SK-N-SH (cell line): ENCODE measurements around the gene SPATA13. TPM values are rescaled to one million over a fixed set of nuclear protein-coding genes. Genes with fewer than 3 reads are reported as not detected.

ENCODE experiments used
- CTCF ChIA-PET: fragments of 300-600, 350-600 bp; formaldehyde crosslinking; extraction: SDS; loops from one replicate; lab custom pipeline; 2021; lab: Yijun Ruan, JAX
- POLR2A ChIA-PET: fragments of 350-600 bp; sonication (Branson Sonifier 250); formaldehyde crosslinking; extraction: SDS; loops from one replicate; lab custom pipeline; 2020; ENCODE audit warnings: antibody characterized with exemption, inconsistent platforms; lab: Yijun Ruan, JAX
- DNase-seq: peaks from one replicate; pipeline ENCODE4 v3.0.0; 2012
- H2AFZ ChIP-seq: fragments of 200-600 bp; sonication (generic); 2 replicates; pipeline ENCODE4 v1.8.1; 2016; ENCODE audit warnings: antibody characterized with exemption, mild to moderate bottlenecking, low read depth
- H3F3A ChIP-seq: fragments of 200-600 bp; sonication (generic); replicated peaks from 2 replicates; pipeline ENCODE3; 2016; ENCODE audit warnings: antibody characterized with exemption, mild to moderate bottlenecking; ENCODE audit not compliant: insufficient read depth
- H3K27ac ChIP-seq, 2 experiments: fragments of 200-500 bp in 1 of 2; fragments of 200-600 bp in 1 of 2; sonication (Bioruptor generic) in 1 of 2; sonication (generic), shearing (Covaris generic) in 1 of 2; 2 replicates each; pipeline versions ENCODE4 v1.5.1 to v1.6.1; 2014 to 2016; ENCODE audit warnings: low read depth in 2 of 2, inconsistent platforms in 1 of 2, low read length in 1 of 2, mild to moderate bottlenecking in 1 of 2, mixed read lengths in 1 of 2
- H3K27me3 ChIP-seq: fragments of 200-600 bp; sonication (generic), shearing (Covaris generic); 2 replicates; pipeline ENCODE4 v1.6.1; 2016; ENCODE audit warnings: mixed run types; ENCODE audit not compliant: insufficient read depth
- H3K36me3 ChIP-seq, 2 experiments: fragments of 200-500 bp in 1 of 2; fragments of 200-600 bp in 1 of 2; sonication (Bioruptor generic) in 1 of 2; sonication (generic) in 1 of 2; replicated peaks in 1 of 2; 2 replicates each; pipeline versions ENCODE3 to v1.5.1; 2014 to 2016; ENCODE audit warnings: low read length in 1 of 2, mild to moderate bottlenecking in 1 of 2; ENCODE audit not compliant: insufficient read depth in 2 of 2, control insufficient read depth in 1 of 2
- H3K4me1 ChIP-seq, 2 experiments: fragments of 200-500 bp in 1 of 2; fragments of 200-600 bp in 1 of 2; sonication (Bioruptor generic) in 1 of 2; sonication (generic), shearing (Covaris generic) in 1 of 2; 2 replicates each; pipeline versions ENCODE4 v1.5.1 to v1.6.1; 2014 to 2016; ENCODE audit warnings: low read depth in 1 of 2, low read length in 1 of 2, mixed run types in 1 of 2; ENCODE audit not compliant: insufficient read depth in 2 of 2, control insufficient read depth in 1 of 2
- H3K4me2 ChIP-seq: fragments of 200-600 bp; sonication (generic), shearing (Covaris generic); 2 replicates; pipeline ENCODE4 v1.6.1; 2017; ENCODE audit warnings: mixed run types
- H3K4me3 ChIP-seq, 2 experiments: fragments of 200-500 bp in 1 of 2; fragments of 200-600 bp in 1 of 2; sonication (Bioruptor generic) in 1 of 2; sonication (generic), shearing (Covaris generic) in 1 of 2; 2 replicates each; pipeline versions ENCODE4 v1.5.1 to v1.8.1; 2014 to 2016; ENCODE audit warnings: low read depth in 2 of 2, inconsistent platforms in 1 of 2, low read length in 1 of 2, mild to moderate bottlenecking in 1 of 2, mixed read lengths in 1 of 2, moderate library complexity in 1 of 2
- H3K79me2 ChIP-seq: fragments of 200-600 bp; sonication (generic); 2 replicates; pipeline ENCODE4 v1.8.1; 2017; ENCODE audit warnings: mild to moderate bottlenecking; ENCODE audit not compliant: insufficient read depth
- H3K9ac ChIP-seq: fragments of 200-600 bp; sonication (generic); 2 replicates; pipeline ENCODE4 v1.6.1; 2017; ENCODE audit warnings: mixed run types
- H3K9me2 ChIP-seq: fragments of 200-600 bp; sonication (generic); 2 replicates; pipeline ENCODE4 v1.6.1; 2017; ENCODE audit warnings: mixed run types
- H3K9me3 ChIP-seq: fragments of 200-600 bp; sonication (generic); 2 replicates; pipeline ENCODE4 v1.6.1; 2017; ENCODE audit warnings: mixed run types, mild to moderate bottlenecking, moderate library complexity
- H4K20me1 ChIP-seq: fragments of 200-600 bp; sonication (generic); 2 replicates; pipeline ENCODE4 v1.6.1; 2017; ENCODE audit warnings: mild to moderate bottlenecking, mixed run types; ENCODE audit not compliant: insufficient read depth
- EP300 ChIP-seq, 2 experiments: IDR thresholded peaks; 2 replicates each; pipeline versions ENCODE4 v1.4.0 to v1.6.1; 2012; ENCODE audit warnings: borderline replicate concordance in 1 of 2, low read depth in 1 of 2, low read length in 1 of 2
- FOSL2 ChIP-seq: IDR thresholded peaks from 2 replicates; pipeline ENCODE4 v1.4.0; 2012; ENCODE audit warnings: low read depth, mild to moderate bottlenecking, moderate library complexity, borderline replicate concordance
- FOXM1 ChIP-seq: IDR thresholded peaks from 2 replicates; pipeline ENCODE4 v1.4.0; 2012; ENCODE audit warnings: low read depth, mild to moderate bottlenecking
- GABPA ChIP-seq: IDR thresholded peaks from 2 replicates; pipeline ENCODE4 v1.4.0; 2012; ENCODE audit warnings: low read depth, mild to moderate bottlenecking
- GATA2 ChIP-seq: sonication (generic); formaldehyde crosslinking; IDR thresholded peaks from 2 replicates; pipeline ENCODE4 v1.5.0; 2020; ENCODE audit warnings: mild to moderate bottlenecking, missing genetic modification reagents
- RCOR1 ChIP-seq: fragments of 150-350 bp; IDR thresholded peaks from 2 replicates; pipeline ENCODE4 v1.6.1; 2017; ENCODE audit warnings: antibody characterized with exemption, low read length
- RFX5 ChIP-seq: IDR thresholded peaks from 2 replicates; pipeline ENCODE4 v1.6.1; 2012; ENCODE audit warnings: mild to moderate bottlenecking, improper control_type of control experiment, low read length
- SIN3A ChIP-seq: IDR thresholded peaks from 2 replicates; pipeline ENCODE4 v1.6.1; 2012; ENCODE audit warnings: low read depth, mild to moderate bottlenecking, low read length, moderate library complexity, borderline replicate concordance
- TCF12 ChIP-seq: IDR thresholded peaks from 2 replicates; pipeline ENCODE4 v1.4.0; 2012
- USF1 ChIP-seq: IDR thresholded peaks from 2 replicates; pipeline ENCODE4 v1.4.0; 2012; ENCODE audit warnings: low read depth, borderline replicate concordance
- WGBS: methylation state at CpG from one replicate; pipeline ENCODE4 v1.1.6; 2017; ENCODE audit warnings: low lambda C conversion rate; 5-methylcytosine and 5-hydroxymethylcytosine counted together
- polyA plus RNA-seq, 3 experiments: library from polyadenylated mRNA; depleted of rRNA; stranded (reverse); fragments of >200 nt; gene quantifications; 2 replicates each; pipeline ENCODE4 v1.2.3, GENCODE V29; 2012
- TF ChIP-seq, protein P1 (sequence below): IDR thresholded peaks from 2 replicates; pipeline ENCODE4 v1.6.1; 2012; ENCODE audit warnings: mild to moderate bottlenecking, low read depth, low read length, moderate library complexity
- TF ChIP-seq, protein P2 (sequence below): IDR thresholded peaks from 2 replicates; pipeline ENCODE4; 2012

SPATA13 gene
- polyA plus RNA-seq, 1 of the 3 experiments (the other 2 are of a cell fraction) = 4.3 TPM

DNA sequence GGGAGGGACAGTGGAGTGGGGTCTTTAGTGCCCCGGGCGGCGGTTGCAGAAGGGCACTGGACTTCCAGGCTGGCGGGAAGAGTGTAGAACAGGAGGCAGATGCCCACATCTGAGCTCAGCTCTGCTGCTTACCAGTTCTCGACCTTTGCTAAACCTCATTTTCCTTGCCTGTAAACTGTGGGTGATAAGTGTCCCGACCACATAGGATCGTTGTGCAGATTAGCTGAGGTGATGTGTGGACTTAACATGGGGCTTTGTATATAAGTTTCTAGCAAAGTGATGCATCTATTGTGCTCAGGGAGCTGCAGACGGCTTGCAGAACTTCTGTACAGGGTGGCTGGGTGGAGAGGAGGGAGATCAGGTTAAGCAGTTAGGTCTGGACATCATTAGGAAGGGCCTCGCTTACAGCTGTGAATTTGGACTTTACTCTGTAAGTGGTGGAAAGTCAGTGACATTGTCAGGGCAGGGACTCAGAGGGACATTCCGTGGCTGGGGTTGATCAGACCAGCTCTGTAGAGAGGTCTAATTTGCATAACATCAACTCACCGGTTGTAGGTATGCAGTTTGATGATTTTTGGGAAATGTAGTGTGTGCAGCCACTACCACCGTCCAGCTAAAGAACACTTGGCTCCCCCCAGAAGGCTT lies 70.0 kb downstream of the SPATA13 start:
- Histone ChIP-seq H3K9ac (no peak overlapping the region), H3K4me3 (no peak overlapping the region), H3K9me2 (no peaks in the 10 kb centered on the region), H3K79me2 (no peaks in the 10 kb centered on the region), H3K36me3 (no peaks in the 10 kb centered on the region), H3K4me1 (peaks cover 0 to 5% of the 10 kb centered on the region in 2 experiments; a peak in 2 of 4 replicates), H2AFZ (no peak overlapping the region), H3K4me2 (no peak overlapping the region), H3K9me3 (no peaks in the 10 kb centered on the region), H3K27ac (no peak overlapping the region), H3F3A (peaks cover 14% of the 10 kb centered on the region), H3K27me3 (no peaks in the 10 kb centered on the region), H4K20me1 (no peaks in the 10 kb centered on the region)
- ChIA-PET CTCF (interaction anchor here (0.8 to 5.0 kb wide), 10 partner anchors 11 to 309 kb away, joined by 3 to 19 read pairs (median 4); no protein-coding TSS in a partner anchor), POLR2A (no interaction called here)
- 92% methylated on average over 11 of the region's 12 CpGs for WGBS
- DNase-seq = no peak
- no peak for TF ChIP-seq GABPA
- TF ChIP-seq, protein P1, sequence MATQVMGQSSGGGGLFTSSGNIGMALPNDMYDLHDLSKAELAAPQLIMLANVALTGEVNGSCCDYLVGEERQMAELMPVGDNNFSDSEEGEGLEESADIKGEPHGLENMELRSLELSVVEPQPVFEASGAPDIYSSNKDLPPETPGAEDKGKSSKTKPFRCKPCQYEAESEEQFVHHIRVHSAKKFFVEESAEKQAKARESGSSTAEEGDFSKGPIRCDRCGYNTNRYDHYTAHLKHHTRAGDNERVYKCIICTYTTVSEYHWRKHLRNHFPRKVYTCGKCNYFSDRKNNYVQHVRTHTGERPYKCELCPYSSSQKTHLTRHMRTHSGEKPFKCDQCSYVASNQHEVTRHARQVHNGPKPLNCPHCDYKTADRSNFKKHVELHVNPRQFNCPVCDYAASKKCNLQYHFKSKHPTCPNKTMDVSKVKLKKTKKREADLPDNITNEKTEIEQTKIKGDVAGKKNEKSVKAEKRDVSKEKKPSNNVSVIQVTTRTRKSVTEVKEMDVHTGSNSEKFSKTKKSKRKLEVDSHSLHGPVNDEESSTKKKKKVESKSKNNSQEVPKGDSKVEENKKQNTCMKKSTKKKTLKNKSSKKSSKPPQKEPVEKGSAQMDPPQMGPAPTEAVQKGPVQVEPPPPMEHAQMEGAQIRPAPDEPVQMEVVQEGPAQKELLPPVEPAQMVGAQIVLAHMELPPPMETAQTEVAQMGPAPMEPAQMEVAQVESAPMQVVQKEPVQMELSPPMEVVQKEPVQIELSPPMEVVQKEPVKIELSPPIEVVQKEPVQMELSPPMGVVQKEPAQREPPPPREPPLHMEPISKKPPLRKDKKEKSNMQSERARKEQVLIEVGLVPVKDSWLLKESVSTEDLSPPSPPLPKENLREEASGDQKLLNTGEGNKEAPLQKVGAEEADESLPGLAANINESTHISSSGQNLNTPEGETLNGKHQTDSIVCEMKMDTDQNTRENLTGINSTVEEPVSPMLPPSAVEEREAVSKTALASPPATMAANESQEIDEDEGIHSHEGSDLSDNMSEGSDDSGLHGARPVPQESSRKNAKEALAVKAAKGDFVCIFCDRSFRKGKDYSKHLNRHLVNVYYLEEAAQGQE = no peak
- TF ChIP-seq RFX5 = no peak
- no peak for TF ChIP-seq GATA2 (CRISPR knock-in tag)
- TF ChIP-seq EP300 (IDR thresholded peaks at IDR 0.05; ENCODE audit: borderline replicate concordance in 1 of 2, low read depth in 1 of 2, low read length in 1 of 2) = no peak
- TF ChIP-seq FOSL2 = no peak
- TF ChIP-seq USF1 = no peak
- no peak for TF ChIP-seq TCF12
- TF ChIP-seq FOXM1 = no peak
- no peak for TF ChIP-seq RCOR1
- TF ChIP-seq, protein P2, sequence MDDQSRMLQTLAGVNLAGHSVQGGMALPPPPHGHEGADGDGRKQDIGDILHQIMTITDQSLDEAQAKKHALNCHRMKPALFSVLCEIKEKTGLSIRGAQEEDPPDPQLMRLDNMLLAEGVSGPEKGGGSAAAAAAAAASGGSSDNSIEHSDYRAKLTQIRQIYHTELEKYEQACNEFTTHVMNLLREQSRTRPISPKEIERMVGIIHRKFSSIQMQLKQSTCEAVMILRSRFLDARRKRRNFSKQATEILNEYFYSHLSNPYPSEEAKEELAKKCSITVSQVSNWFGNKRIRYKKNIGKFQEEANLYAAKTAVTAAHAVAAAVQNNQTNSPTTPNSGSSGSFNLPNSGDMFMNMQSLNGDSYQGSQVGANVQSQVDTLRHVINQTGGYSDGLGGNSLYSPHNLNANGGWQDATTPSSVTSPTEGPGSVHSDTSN = no peak
- TF ChIP-seq SIN3A = no peak
